Vagina (tissue), 2 donors: ENCODE data around the gene KIF5B. TPM values are rescaled to one million over a fixed set of nuclear protein-coding genes. Genes with fewer than 3 reads are reported as not detected.
"Not testable (repeated sequence)": the region's sequence is repeated elsewhere in the genome, so short reads cannot be mapped to it uniquely, and the experiment has no call there.

ENCODE experiments used
- DNase-seq, 2 donors: peaks; one replicate each; pipeline ENCODE4 v3.0.0-alpha.2; 2017; ENCODE audit errors: extremely low spot score in 2 of 2
- H3K27ac ChIP-seq: fragments of 200-600 bp; sonication (generic); one replicate; pipeline ENCODE4 v1.5.1; 2019
- H3K27me3 ChIP-seq: fragments of 200-600 bp; sonication (generic); one replicate; pipeline ENCODE4 v1.5.1; 2019
- H3K36me3 ChIP-seq, 2 donors: fragments of 200-600 bp; sonication (generic); one replicate each; pipeline ENCODE4 v1.5.1; 2017 to 2019
- H3K4me1 ChIP-seq: fragments of 200-600 bp; sonication (generic); one replicate; pipeline ENCODE4 v1.5.1; 2019
- H3K4me3 ChIP-seq, 2 donors: fragments of 200-600 bp; sonication (generic); 1 replicate in 1 of 2; 2 replicates in 1 of 2; pipeline ENCODE4 v1.5.1; 2016 to 2019
- H3K9me3 ChIP-seq: fragments of 200-600 bp; sonication (generic); one replicate; pipeline ENCODE4 v1.5.1; 2019
- CTCF ChIP-seq, 3 experiments: fragments of 450-650 bp in 2 of 3; fragments of 200-600 bp in 1 of 3; sonication (generic) in 1 of 3; IDR thresholded peaks; one replicate each; pipeline ENCODE4 v1.5.1; 2017 to 2019; ENCODE audit warnings: antibody characterized with exemption in 3 of 3, mild to moderate bottlenecking in 2 of 3, moderate library complexity in 2 of 3
- POLR2A ChIP-seq, 2 donors: fragments of 450-650 bp; IDR thresholded peaks; one replicate each; pipeline ENCODE4 v1.6.1; 2017; ENCODE audit warnings: antibody characterized with exemption in 2 of 2, mild to moderate bottlenecking in 2 of 2, moderate library complexity in 2 of 2
- POLR2AphosphoS5 ChIP-seq, 2 donors: sonication (generic); formaldehyde crosslinking; IDR thresholded peaks; one replicate each; pipeline ENCODE4 v1.9.0; 2017; ENCODE audit warnings: antibody characterized with exemption in 2 of 2, mild to moderate bottlenecking in 2 of 2, low read depth in 1 of 2; ENCODE audit not compliant: insufficient read depth in 1 of 2
- intact Hi-C: fragments of 100-400 bp; cut with DNase I; formaldehyde crosslinking; loops from one replicate; pipeline ENCODE4 v1.15.1; 2023
- total RNA-seq: library from RNA; depleted of rRNA; stranded (reverse); fragments of >200 nt; gene quantifications from one replicate; pipeline ENCODE4 v1.2.3, GENCODE V29; 2016

Gene KIF5B
- total RNA-seq, 1 donor from 2014 or later: 74.2 TPM

DNA sequence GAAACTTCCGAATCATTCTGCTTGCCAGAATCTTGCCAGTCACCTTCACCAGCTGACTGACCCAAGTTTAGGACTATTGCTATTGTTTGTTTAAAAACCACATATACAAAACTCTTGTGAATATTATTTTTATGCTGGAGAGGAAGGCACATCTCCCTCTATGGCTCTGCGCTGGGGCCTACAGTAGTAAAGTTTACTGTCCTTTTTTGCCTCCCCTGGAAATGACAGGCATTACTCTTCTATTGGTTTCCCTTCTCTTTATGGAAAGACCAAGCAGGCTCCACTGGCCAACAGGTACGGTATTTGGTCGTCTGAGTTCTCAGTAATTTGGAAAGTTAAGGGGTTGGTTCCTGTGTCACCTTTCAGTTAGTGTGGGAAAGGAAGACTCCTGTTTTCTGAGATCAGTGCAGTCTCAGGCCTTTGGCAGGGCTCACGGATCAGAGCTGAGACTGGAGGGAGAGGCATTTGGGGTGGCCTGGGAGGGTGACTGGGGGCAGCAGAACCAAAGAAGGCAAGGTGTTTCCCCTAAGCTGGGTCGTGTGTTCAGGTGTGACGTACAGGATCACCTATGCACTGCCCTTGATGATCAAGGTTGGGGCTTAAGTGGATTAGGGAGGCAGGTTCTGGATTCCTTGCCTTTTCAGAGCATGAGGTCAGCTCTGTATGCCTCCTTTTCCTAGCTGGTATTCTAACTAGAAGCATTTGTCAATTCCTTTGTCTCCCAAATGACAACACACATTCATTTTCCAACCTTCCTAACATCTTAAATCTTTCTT is 16.0 kb upstream of the KIF5B start:
- H3K27me3 ChIP-seq: no peaks in the 10 kb centered on the region
- no peaks in the 10 kb centered on the region for H3K9me3 ChIP-seq
- TF ChIP-seq POLR2AphosphoS5 (IDR thresholded peaks at IDR 0.05; ENCODE audit: insufficient read depth in 1 of 2, low read depth in 1 of 2): no peak
- no peak for TF ChIP-seq POLR2A (IDR thresholded peaks at IDR 0.05)
- no peak for TF ChIP-seq CTCF (IDR thresholded peaks at IDR 0.05)
- no peak for DNase-seq
- H3K4me3 ChIP-seq: no peak overlapping the region
- intact Hi-C loops: no loop called here
- no peaks in the 10 kb centered on the region for H3K36me3 ChIP-seq
- no peak overlapping the region for H3K27ac ChIP-seq
- H3K4me1 ChIP-seq: no peaks in the 10 kb centered on the region

DNA sequence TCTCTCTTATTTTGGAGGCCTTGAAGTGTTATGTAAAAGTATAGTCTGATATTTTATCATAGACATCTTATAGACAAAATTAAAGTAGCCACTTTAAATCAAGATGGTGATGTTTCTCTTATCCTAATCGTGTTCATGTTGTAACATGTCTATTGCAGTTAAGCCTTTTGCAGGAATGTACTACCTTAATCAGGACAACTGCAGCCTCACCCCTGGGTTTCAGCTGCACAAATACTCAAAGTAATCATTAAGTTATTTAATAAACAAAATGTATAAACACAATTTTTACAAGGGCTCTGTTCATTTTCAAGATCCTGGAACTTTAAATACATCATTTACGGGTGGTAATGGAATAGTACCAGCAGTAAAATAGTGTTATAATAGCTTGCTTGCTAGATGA is 14.4 kb upstream of the KIF5B start:
- intact Hi-C loops: no loop called here
- H3K27me3 ChIP-seq: no peaks in the 10 kb centered on the region
- H3K4me1 ChIP-seq: no peaks in the 10 kb centered on the region
- no peaks in the 10 kb centered on the region for H3K9me3 ChIP-seq
- no peaks in the 10 kb centered on the region for H3K36me3 ChIP-seq
- TF ChIP-seq CTCF (IDR thresholded peaks at IDR 0.05) (no peak), POLR2AphosphoS5 (IDR thresholded peaks at IDR 0.05; ENCODE audit: insufficient read depth in 1 of 2, low read depth in 1 of 2) (no peak), POLR2A (IDR thresholded peaks at IDR 0.05) (no peak)
- H3K4me3 ChIP-seq: no peak overlapping the region
- H3K27ac ChIP-seq: no peak overlapping the region
- no peak for DNase-seq

- DNase-seq: no peak
- H3K27ac ChIP-seq: no peak overlapping the region
- no peaks in the 10 kb centered on the region for H3K36me3 ChIP-seq
- no peaks in the 10 kb centered on the region for H3K27me3 ChIP-seq
- TF ChIP-seq CTCF (IDR thresholded peaks at IDR 0.05) (no peak), POLR2AphosphoS5 (IDR thresholded peaks at IDR 0.05; ENCODE audit: insufficient read depth in 1 of 2, low read depth in 1 of 2) (no peak), POLR2A (IDR thresholded peaks at IDR 0.05) (no peak)
- no peak overlapping the region for H3K4me3 ChIP-seq
- H3K9me3 ChIP-seq: no peaks in the 10 kb centered on the region
- intact Hi-C loops: no loop called here
- H3K4me1 ChIP-seq: no peaks in the 10 kb centered on the region
These were observed 12.3 kb upstream of the KIF5B start for GRCh38 chr10:32068569-32068968.

DNA sequence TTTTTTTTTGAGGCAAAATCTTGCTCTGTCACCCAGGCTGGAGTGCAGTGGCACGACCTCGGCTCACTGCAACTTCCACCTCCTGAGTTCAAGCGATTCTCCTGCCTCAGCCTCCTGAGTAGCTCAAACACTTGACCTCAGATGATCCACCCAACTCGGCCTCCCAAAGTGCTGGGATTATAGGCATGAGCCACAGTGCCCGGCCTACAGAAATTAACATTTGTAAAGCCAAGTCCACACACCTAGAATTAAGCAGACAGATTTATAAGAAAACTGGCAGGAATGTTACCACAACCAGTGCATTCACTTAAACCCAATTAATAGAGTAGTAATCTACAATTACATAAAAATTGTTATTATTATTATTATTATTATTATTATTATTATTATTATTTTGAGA is 11.7 kb upstream of the KIF5B start:
- H3K9me3 ChIP-seq, H3K4me3 ChIP-seq, H3K4me1 ChIP-seq, DNase-seq, intact Hi-C loops, H3K36me3 ChIP-seq, H3K27me3 ChIP-seq, H3K27ac ChIP-seq: not testable (repeated sequence)

DNA sequence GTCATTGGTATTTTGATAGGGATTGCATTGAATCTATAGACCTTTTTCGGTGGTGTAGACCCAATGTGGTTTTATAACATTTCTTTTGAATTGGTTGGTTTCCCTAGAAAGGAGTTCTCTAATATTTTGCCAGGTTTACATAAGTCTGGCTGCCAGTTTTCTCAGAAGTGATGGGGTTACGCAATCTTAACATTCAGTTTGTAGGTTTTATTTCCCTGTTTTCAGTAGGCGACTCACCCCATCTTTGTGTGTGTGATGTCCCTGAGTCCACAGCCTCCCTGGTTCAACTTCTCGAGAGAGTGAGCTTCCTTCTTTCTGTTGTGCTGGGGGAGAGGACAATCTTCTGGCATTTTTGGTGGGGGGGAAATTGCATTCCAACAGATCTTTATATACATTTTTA is 9.6 kb upstream of the KIF5B start:
- Histone ChIP-seq H3K27me3 (no peaks in the 10 kb centered on the region), H3K4me1 (no peaks in the 10 kb centered on the region), H3K27ac (no peak overlapping the region), H3K4me3 (no peak overlapping the region), H3K36me3 (no peaks in the 10 kb centered on the region), H3K9me3 (no peaks in the 10 kb centered on the region)
- TF ChIP-seq POLR2A (IDR thresholded peaks at IDR 0.05): no peak
- TF ChIP-seq CTCF (IDR thresholded peaks at IDR 0.05): no peak
- TF ChIP-seq POLR2AphosphoS5 (IDR thresholded peaks at IDR 0.05; ENCODE audit: insufficient read depth in 1 of 2, low read depth in 1 of 2): no peak
- no peak for DNase-seq
- intact Hi-C loops: no loop called here
